Natural killer cell (primary cell): ENCODE measurements around the gene DGCR8. TPM values are rescaled to one million over a fixed set of nuclear protein-coding genes. Genes with fewer than 3 reads are reported as not detected.

Experiments
- ATAC-seq, 3 donors: fragments of 150-1000 bp in 2 of 3; fragments of 200-7000 bp in 1 of 3; cut with Tn5 transposase; 1 replicate in 1 of 3; 2 replicates in 2 of 3; pipeline ENCODE4 v1.10.0; 2021; ENCODE audit warnings: mild to moderate bottlenecking in 2 of 3, moderate library complexity in 2 of 3
- DNase-seq, 2 donors: peaks; one replicate each; pipeline versions ENCODE4 v3.0.0 to v3.0.0-alpha.2; 2013 to 2021; ENCODE audit warnings: mixed read lengths in 1 of 2
- H3K27ac ChIP-seq: one replicate; pipeline ENCODE4 v1.5.1; 2013; ENCODE audit warnings: mild to moderate bottlenecking, low read length
- H3K27me3 ChIP-seq: one replicate; pipeline ENCODE4 v1.6.1; 2013; ENCODE audit warnings: low read length; ENCODE audit not compliant: control insufficient read depth, insufficient read depth
- H3K36me3 ChIP-seq: one replicate; pipeline ENCODE4 v1.6.1; 2013; ENCODE audit warnings: low read length; ENCODE audit not compliant: control insufficient read depth, insufficient read depth
- H3K4me1 ChIP-seq: one replicate; pipeline ENCODE4 v1.6.1; 2013; ENCODE audit warnings: low read length; ENCODE audit not compliant: control insufficient read depth, insufficient read depth
- H3K4me3 ChIP-seq: one replicate; pipeline ENCODE4 v1.5.1; 2013; ENCODE audit warnings: low read length
- H3K9me3 ChIP-seq: one replicate; pipeline ENCODE4 v1.6.1; 2013; ENCODE audit warnings: low read length; ENCODE audit not compliant: control insufficient read depth, insufficient read depth
- H3K27ac Mint-ChIP-seq, 2 donors: one replicate each; pipeline ENCODE4 v1.8.0; 2022; ENCODE audit warnings: mild to moderate bottlenecking in 2 of 2, mixed read lengths in 2 of 2, moderate library complexity in 1 of 2
- H3K27me3 Mint-ChIP-seq, 2 donors: one replicate each; pipeline ENCODE4 v1.8.0; 2022; ENCODE audit warnings: low read depth in 2 of 2, mixed read lengths in 2 of 2
- H3K36me3 Mint-ChIP-seq: one replicate; pipeline ENCODE4 v1.8.0; 2022; ENCODE audit warnings: mixed read lengths
- H3K4me1 Mint-ChIP-seq, 2 donors: one replicate each; pipeline ENCODE4 v1.8.0; 2022; ENCODE audit warnings: mixed read lengths in 2 of 2
- H3K4me3 Mint-ChIP-seq: one replicate; pipeline ENCODE4 v1.8.0; 2022; ENCODE audit warnings: mild to moderate bottlenecking, moderate library complexity, mixed read lengths
- H3K9me3 Mint-ChIP-seq, 2 donors: one replicate each; pipeline ENCODE4 v1.8.0; 2022; ENCODE audit warnings: mixed read lengths in 2 of 2
- WGBS: methylation state at CpG from one replicate; pipeline ENCODE4 v1.1.7; 2013; ENCODE audit warnings: missing lambda C conversion rate; ENCODE audit not compliant: insufficient coverage; 5-methylcytosine and 5-hydroxymethylcytosine counted together
- intact Hi-C: fragments of 100-400 bp; cut with micrococcal nuclease; formaldehyde crosslinking; loops from one replicate; pipeline ENCODE4 v1.14.2; 2022
- total RNA-seq, 4 donors: library from RNA; stranded (reverse); fragments of 120-200 nt in 1 of 4; gene quantifications; one replicate each; pipeline versions ENCODE4 v1.2.3 to v1.2.4, GENCODE V29; 2013 to 2022
- TF ChIP-seq, protein P1 (sequence below): fragments of 200-600 bp; IDR thresholded peaks from one replicate; pipeline ENCODE4 v1.8.0; 2022; ENCODE audit warnings: antibody characterized with exemption

The DGCR8 gene
- total RNA-seq, 3 donors from 2014 or later (not counting 1 experiment from before 2014, with no cell fraction given): 45.3 to 64.7 (median 64.0) TPM

GRCh38 chr22:20086101-20086599 lies 6.1 kb downstream of the DGCR8 start:
- no peaks in the 10 kb centered on the region for H3K27me3 ChIP-seq
- H3K36me3 Mint-ChIP-seq: peaks cover 3% of the 10 kb centered on the region
- peaks cover 44% of the 10 kb centered on the region for H3K36me3 ChIP-seq
- intact Hi-C loops: no loop called here
- H3K27ac Mint-ChIP-seq: no peak overlapping the region
- H3K9me3 ChIP-seq: no peaks in the 10 kb centered on the region
- no peaks in the 10 kb centered on the region for H3K27me3 Mint-ChIP-seq
- H3K27ac ChIP-seq: no peak overlapping the region
- H3K4me1 ChIP-seq: peaks cover 72% of the 10 kb centered on the region
- H3K9me3 Mint-ChIP-seq: no peaks in the 10 kb centered on the region
- no peak for ATAC-seq
- H3K4me1 Mint-ChIP-seq: peaks cover 59% of the 10 kb centered on the region in 2 donors
- 98% methylated on average over 24 of the region's 24 CpGs for WGBS
- TF ChIP-seq, protein P1, sequence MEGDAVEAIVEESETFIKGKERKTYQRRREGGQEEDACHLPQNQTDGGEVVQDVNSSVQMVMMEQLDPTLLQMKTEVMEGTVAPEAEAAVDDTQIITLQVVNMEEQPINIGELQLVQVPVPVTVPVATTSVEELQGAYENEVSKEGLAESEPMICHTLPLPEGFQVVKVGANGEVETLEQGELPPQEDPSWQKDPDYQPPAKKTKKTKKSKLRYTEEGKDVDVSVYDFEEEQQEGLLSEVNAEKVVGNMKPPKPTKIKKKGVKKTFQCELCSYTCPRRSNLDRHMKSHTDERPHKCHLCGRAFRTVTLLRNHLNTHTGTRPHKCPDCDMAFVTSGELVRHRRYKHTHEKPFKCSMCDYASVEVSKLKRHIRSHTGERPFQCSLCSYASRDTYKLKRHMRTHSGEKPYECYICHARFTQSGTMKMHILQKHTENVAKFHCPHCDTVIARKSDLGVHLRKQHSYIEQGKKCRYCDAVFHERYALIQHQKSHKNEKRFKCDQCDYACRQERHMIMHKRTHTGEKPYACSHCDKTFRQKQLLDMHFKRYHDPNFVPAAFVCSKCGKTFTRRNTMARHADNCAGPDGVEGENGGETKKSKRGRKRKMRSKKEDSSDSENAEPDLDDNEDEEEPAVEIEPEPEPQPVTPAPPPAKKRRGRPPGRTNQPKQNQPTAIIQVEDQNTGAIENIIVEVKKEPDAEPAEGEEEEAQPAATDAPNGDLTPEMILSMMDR: no peak
- no peak overlapping the region for H3K4me3 ChIP-seq
- DNase-seq: no peak
- H3K4me3 Mint-ChIP-seq: peak overlapping the region; percentile 54

GRCh38 chr22:20086763-20087162 lies 6.7 kb downstream of the DGCR8 start:
- no peaks in the 10 kb centered on the region for H3K27me3 Mint-ChIP-seq
- Histone ChIP-seq H3K4me3 (no peak overlapping the region), H3K4me1 (peaks cover 72% of the 10 kb centered on the region), H3K27ac (no peak overlapping the region), H3K9me3 (no peaks in the 10 kb centered on the region), H3K27me3 (no peaks in the 10 kb centered on the region), H3K36me3 (peaks cover 51% of the 10 kb centered on the region)
- ATAC-seq: no peak
- H3K9me3 Mint-ChIP-seq: no peaks in the 10 kb centered on the region
- peak overlapping the region; percentile 54 for H3K4me3 Mint-ChIP-seq
- peaks cover 6% of the 10 kb centered on the region for H3K36me3 Mint-ChIP-seq
- intact Hi-C loops: no loop called here
- peak overlapping the region in 1 of 2 donors; percentile 29 for H3K27ac Mint-ChIP-seq
- DNase-seq: no peak
- peaks cover 55 to 57% of the 10 kb centered on the region in 2 donors for H3K4me1 Mint-ChIP-seq
- WGBS: 98% methylated on average over 5 of the region's 5 CpGs
- TF ChIP-seq, protein P1: no peak

DNA sequence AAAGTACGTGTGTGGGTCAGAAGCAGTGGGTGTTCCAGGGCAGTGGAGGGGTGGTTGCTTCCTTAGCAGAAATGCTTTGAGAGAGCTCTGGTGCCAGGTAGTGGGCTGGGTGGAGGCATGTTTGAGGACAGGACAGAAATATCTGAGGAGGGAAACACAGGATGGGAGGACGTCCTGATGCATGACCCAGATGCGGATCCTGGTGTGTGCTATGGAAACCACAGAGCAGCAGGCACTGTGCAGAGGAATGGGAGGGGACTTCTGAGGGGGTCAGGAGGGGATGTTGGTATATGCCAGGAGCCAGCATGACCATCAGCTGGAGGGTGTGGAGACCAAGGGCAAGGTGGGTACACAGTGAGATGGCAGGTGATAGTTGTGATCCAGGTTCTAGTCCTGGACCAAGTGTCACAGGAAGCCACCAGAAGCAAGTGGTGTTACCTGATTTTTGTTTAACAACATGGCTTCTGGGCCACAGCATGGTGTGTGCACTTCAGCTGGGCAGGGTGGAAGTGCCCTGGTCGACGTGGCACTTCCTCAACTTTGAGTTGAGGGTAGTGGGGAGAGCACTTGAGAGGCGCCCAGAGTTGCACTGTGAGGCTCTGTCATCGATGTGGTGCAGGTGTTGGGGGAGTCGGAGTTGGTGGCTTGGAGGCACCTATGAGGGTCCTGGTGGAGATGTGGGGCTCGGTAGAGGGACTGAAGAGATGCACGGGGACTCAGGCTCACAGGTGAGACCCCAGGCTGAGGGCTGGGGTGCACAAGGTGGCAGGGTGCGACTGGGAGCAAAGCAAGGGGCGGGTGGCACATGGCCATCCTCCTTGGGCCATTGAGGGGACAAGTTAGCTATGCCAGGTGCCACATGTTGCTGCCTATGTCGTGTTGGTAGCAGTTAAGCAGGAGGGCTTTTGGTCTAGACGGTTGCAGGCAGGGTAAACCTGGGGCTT lies 7.5 kb downstream of the DGCR8 start:
- WGBS: 75% methylated on average over 14 of the region's 14 CpGs
- no peak overlapping the region for H3K4me3 ChIP-seq
- Mint-ChIP-seq H3K4me3 (peak overlapping the region; percentile 73), H3K27me3 (no peaks in the 10 kb centered on the region), H3K4me1 (peaks cover 53 to 55% of the 10 kb centered on the region in 2 donors), H3K9me3 (no peaks in the 10 kb centered on the region), H3K27ac (peak overlapping the region; percentile 29 to 58), H3K36me3 (peaks cover 6% of the 10 kb centered on the region)
- ATAC-seq (peak; percentile 58 to 76 (median 64)), DNase-seq (peak in 1 of 2 donors; percentile 53)
- peaks cover 59% of the 10 kb centered on the region for H3K36me3 ChIP-seq
- no peaks in the 10 kb centered on the region for H3K27me3 ChIP-seq
- TF ChIP-seq, protein P1: no peak
- H3K9me3 ChIP-seq: no peaks in the 10 kb centered on the region
- peaks cover 79% of the 10 kb centered on the region for H3K4me1 ChIP-seq
- intact Hi-C loops: no loop called here
- no peak overlapping the region for H3K27ac ChIP-seq
